GM19043 (cell line): ENCODE measurements around the gene ERRFI1.

Experiments used
- ATAC-seq: cut with Tn5 transposase; IDR thresholded peaks from one replicate; pipeline ENCODE4 v1.9.1; 2021; ENCODE audit warnings: low read depth; ENCODE audit not compliant: unreplicated experiment

ERRFI1 gene

DNA sequence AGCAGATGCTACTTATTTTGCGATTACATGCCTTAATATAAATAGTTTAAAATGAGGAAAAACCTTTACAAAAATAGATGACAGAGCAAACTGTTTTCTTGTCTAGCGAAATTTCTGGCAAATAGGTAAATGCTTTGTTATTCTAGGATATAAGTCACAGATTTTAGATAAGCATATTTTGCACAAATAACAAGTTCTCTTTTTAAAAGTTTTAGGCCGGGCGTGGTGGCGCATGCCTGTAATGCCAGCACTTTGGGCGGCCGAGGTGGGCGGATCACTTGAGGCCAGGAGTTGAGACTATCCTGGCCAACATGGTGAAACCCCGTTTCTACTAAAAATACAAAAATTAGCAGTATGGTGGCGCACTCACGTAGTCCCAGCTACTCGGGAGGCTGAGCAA, 20.3 kb upstream of the ERRFI1 start:
- no peak for ATAC-seq

GRCh38 chr1:8043621-8044020, 17.5 kb upstream of the ERRFI1 start:
- no peak for ATAC-seq

DNA sequence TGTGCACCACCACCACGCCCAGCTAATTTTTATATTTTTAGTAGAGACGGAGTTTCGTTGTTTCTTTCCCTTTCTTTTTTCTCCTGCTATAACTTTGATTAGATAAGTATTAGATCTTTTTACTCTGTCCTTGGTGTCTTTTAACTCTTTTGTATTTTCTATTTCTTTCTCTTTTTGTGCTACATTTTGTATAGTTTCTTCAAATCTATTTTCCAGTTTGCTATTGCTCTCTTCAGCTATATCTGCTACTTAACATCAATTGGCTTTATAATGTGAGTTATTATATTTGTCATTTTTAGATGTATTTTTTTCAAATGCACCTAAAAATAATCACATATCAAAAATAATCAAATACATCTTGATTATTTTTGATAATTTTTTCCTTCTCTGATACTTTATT, 16.0 kb upstream of the ERRFI1 start:
- ATAC-seq = no peak

DNA sequence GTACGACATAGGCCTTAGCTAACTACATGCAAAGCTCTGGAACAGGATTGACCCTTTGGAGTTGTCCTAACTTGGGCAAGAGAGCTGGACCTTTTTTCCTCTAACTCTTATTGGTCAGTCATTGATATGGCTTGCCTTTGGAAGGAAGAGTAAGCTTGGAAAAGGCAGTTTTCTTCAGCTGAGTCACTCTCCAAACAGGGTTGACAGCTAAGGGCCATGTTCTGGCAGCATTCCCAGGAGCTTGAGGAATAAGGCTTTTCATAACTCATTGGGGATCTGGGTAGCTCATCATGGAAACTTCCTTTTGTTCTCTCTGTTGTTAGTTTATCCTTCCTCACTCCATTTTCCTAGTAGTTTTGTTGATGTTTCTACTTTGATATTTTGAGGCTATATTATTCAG, 14.5 kb upstream of the ERRFI1 start:
- ATAC-seq = no peak

DNA sequence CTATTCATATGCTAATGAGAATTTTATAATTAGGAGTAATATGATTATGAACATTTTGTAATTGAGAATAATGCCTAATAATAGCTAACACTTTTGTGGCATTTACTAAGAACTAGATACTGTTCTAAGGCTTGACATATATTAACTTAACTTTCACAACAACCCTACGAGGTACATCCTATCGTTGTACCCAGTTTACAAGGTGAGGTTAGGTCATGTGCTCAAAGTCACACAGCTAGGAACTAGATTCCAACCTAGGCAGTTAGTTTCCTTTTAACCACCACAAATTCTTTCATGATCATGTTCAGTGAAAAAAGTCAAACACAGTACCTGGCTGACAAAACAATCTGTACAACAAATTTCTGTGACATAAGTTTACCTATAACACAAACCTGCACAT, 13.0 kb upstream of the ERRFI1 start:
- no peak for ATAC-seq

DNA sequence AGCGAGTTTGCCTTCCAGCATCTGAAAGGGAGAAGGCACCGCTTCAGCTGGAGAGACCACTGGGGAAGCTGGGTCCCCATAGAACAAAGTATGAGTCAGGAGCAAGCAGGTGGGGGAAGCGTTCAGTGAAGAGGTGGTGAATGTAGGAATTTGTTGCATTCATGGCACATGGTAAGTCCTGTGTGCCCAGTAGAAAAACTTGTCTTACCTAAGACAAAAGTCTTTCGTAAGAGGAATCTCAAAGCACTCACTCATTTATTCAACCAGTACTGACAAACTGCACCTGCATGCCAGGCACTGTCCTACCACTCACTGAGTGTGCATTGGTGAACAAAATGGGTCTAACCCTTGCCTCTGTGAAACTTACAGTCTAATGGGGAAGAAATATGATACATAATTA, 9.2 kb upstream of the ERRFI1 start:
- ATAC-seq = no peak

DNA sequence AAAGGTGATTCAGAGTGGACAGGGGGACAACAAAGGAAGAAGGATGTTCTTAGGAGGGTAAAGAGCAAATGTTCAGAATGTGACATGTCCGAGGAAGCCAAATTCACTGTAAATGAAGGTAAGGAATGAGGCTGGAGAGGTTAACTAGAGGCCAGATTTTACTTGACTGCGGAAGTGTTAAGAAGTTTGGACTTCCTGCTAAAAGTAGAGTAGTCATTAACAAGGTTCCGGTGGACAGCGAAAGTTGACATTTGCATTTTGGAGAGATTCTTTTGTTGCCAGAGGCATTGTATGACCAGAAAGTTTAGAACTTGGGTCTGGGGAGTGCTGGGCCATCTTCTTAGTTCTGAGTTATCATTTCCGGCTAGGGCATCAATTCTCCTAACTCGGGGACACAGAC, 7.2 kb upstream of the ERRFI1 start:
- no peak for ATAC-seq

GRCh38 chr1:8032366-8032910, 6.3 kb upstream of the ERRFI1 start:
- ATAC-seq = no peak

DNA sequence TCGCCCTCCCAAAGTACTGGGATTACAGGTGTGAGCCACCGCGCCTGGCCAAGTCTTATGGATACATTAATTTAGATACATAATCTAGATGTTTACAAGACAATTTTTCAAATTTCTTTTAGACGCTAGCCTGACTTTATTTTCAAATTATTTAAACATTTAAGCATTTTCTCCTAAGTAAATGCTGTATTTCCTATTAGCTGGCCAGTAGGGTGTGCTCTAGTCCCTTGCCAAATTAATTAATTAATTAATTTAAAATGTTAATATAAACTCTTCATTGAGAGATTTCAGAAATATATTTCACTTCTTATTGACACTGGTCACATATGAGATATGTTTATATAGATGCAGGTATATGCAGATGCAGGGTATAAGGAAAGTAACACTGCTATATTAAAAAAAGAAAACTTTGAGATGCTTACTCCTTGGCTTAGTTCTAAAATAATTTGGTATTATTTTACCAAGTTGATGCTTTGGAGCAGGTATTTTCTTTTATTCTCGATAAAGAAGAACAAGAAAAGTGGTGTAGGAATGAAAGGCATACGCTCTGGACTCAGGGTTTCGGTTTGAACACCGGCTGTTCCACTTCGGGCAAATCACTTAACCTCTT, 5.2 kb upstream of the ERRFI1 start:
- ATAC-seq = no peak

DNA sequence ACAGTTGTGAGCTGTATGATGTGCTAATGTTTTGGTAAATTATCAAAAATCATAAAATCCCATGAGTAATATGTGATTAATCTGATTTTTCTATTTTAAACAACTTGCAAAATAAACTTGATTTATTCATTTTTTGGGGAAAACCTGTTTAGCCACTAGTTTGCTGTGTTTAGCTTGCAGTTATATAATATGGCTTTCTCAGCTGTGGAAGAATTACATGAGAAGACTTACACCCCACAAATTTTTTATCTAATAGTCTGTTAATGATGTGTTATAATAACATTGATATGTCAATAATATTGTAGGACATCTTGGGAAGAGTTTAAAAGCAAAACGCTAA, 2.4 kb upstream of the ERRFI1 start:
- no peak for ATAC-seq

- ATAC-seq = no peak
Measured at GRCh38 chr1:8027748-8028570, 1.9 kb upstream of the ERRFI1 start.

GRCh38 chr1:8026976-8027747, 1.1 kb upstream of the ERRFI1 start:
- ATAC-seq = no peak

DNA sequence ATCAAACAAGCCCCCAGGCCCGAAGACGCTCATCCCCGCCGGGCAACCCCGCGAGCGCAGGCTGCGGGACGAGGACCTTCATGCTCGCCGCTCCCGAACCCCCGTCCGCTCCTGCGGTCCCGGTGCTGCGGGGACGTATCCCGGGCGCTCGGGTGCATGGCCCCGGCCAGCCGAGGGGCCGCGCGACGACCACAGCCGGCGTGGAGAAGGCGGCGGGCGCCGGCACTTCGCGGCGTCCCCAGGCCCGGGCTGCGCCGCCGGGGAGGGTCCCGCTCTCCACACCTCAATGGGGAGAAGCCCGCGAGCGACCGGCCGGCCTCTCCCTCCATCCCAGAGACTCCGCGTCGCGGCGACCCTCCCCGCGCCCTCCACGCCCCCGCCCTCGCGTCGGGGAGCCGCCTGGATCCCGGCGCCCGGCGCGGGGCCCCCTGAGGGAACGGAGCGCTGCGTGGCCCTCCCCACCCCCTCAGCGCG, 401 bp downstream of the ERRFI1 start:
- ATAC-seq = no peak

- no peak for ATAC-seq
Measured at GRCh38 chr1:8025061-8025670, 943 bp downstream of the ERRFI1 start.

DNA sequence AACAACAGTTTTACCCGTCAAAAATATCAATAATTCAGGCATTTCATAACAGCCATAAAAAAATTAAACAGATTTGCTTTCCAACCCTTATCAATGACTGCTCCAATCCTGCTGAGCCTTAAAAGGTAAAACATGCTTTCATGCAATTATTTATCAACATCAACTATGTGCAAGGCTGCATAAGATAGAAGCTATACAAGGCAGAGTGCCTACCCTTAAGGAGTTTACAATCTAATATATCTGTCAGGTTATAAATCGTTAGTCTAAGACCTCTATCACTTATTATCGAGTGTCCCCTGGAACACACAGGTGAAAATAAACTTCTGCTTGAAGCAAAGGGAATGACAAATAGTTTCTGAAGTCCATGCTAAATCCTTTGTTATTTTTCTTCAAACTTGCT, 1.8 kb downstream of the ERRFI1 start:
- ATAC-seq = no peak

GRCh38 chr1:8023995-8024313, 2.2 kb downstream of the ERRFI1 start:
- ATAC-seq = no peak

DNA sequence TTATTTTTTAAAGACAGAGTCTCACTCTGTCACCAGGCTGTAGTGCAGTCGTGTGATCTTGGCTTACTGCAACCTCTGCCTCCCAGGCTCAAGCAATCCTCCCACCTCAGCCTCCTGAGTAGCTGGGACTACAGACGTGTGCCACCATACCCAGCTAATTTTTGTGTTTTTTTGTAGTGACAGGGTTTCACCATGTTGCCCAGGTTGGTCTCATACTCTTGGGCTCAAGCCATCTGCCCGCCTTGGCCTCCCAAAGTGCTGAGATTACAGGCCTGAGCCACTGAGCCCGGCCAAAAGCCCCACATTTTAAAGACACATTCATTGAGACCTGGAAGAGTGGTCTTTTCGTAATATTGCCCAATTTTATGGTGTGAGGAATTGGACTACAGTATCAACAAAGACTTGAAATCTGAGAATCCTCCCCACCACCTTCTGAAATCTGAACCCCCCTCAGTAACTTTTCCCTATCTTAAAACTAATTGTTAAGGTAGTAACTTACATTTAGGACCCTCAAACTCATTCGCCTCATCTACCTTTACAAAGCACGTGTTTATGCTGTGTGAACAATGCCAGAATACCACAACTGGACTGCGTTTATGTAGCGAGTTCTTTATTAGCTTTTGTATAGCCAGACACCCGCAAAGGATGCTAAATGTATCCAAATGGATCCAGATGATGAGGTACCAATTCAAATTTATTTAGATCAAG, 2.7 kb downstream of the ERRFI1 start:
- no peak for ATAC-seq

DNA sequence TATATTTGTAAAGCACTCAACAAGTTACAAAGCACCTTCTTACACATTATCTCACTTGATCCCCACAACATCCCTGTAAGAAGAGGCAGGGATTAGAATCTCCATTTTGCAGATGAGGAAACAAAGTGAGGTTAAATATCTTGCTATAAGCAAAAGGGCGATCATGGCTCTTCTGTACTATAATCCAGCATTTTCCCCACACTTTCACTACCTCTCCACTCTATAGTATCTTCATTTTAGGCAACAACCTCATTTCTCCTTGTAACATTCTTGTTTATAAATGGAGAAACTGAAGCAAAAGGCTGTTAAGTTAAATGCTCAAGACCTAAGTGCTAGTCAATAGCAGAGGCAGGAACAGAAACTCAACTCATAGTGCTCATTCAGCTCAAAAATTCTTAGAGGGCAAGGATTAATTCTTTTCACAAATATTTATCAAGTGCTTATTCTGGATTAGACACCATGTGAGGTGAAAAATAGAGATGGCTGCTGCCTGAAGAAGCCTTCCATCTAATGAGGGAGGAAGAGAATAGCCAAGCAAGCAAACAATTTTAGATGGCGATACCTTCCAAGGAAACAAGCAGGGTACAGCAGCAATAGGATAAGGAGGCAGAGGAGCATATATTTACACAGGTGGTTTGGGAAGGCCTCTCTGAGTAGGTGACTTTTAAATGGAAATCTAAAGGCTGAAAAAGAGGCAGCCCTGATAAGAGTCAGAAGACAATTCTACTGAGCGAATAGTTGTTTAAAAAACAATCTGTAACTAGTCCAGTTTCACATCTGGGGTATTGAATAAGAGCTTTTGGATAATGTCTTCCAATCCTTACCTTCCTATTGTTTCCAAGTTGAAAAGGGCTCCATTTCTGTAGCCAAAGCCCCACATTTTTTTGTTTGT, 3.5 kb downstream of the ERRFI1 start:
- no peak for ATAC-seq

GRCh38 chr1:8021676-8022266, 4.3 kb downstream of the ERRFI1 start:
- ATAC-seq = no peak
